Measurements from ENCODE around the gene SOAT2.

Gene SOAT2

DNA sequence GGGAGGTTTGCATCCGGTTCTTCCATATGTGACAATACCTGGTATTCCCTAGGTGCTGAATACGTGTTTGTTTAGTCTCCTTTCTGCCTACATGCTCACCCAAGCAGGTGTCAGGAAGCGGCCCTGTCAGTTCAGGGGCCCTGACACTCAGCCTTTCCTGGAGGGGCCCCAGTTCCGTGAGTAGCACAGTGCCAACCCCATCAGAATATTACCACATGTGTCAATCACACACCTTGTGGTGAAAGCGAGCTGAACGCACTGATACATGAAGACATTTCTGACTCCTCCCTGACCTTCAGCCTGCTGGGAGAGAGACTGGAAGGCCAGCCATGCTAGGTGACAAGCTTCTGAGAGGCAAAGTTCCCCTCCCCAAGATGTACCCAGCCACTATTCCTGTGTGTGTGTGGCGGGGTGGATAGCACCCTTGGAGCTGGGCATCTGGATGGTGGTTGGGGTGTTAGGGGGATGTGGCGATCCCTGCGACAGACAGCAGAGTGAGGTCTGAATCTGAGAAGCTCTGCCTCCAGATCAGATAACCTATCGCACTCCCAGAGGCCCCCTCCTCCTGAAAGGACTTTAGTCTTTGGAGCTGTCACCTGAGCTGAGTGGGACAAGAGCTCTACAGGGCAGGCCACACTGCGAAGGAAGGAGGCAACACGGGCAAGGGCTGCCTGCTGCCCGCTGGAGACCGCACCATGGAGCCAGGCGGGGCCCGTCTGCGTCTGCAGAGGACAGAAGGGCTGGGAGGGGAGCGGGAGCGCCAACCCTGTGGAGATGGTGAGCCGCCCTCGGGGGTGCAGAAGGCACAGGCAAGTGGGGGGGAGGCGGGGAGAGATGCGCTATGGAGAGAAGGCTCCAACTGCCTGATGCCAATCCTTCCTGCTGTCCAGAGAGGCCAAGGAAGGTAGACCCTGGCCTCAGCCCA is at the start of gene SOAT2:
SOAT2 (plus strand) TSS at position 604 of the 925 bp plus-strand sequence; CDS start at position 696, 92 bp downstream.
- TF ChIP-seq FOXM1 (IDR thresholded peaks at IDR 0.05; ENCODE audit: borderline replicate concordance, low read depth) = no peak
- no peak for TF ChIP-seq TAF1 (IDR thresholded peaks at IDR 0.05; ENCODE audit: low read depth)
- TF ChIP-seq EP300 (IDR thresholded peaks at IDR 0.05; ENCODE audit: borderline replicate concordance) = no peak
- no peak for TF ChIP-seq RAD21 (IDR thresholded peaks at IDR 0.05; ENCODE audit: low read depth)
- TF ChIP-seq, protein P1, sequence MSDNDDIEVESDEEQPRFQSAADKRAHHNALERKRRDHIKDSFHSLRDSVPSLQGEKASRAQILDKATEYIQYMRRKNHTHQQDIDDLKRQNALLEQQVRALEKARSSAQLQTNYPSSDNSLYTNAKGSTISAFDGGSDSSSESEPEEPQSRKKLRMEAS (IDR thresholded peaks at IDR 0.05) = no peak
- no peak for TF ChIP-seq CREB1 (IDR thresholded peaks at IDR 0.05; ENCODE audit: low read depth)
- TF ChIP-seq ZBTB7A (IDR thresholded peaks at IDR 0.05; ENCODE audit: low read depth) = no peak
- TF ChIP-seq YY1 (IDR thresholded peaks at IDR 0.05; ENCODE audit: low read depth) = no peak

DNA sequence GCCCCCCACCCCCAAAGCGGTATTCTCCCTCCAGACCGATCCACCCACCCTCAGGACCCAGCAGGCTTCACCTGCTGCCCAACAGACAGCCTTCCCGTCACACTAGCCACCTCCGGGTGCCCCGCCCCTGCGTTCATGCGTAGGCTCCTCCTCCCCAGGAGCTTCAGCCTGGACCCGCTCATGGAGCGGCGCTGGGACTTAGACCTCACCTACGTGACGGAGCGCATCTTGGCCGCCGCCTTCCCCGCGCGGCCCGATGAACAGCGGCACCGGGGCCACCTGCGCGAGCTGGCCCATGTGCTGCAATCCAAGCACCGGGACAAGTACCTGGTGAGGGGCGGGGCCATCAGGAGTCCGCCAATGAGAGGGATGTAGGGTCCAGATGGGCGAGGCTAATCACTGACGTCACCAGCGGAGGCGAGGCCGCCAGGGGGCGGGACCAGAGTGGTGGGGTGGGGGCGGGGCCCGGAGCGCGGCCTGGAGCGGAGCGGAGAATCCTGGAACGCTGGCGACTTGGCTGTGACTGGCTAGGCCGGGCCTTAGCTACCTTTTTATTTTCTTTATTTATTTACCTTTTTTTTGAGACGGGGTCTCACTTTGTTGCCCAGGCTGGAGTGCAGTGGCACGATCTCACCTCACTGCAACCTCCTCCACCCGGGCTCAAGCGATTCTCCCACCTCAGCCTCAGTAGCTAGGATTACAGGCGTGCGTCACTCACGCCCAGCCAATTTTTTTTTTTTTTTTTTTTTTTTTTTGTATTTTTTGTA is 49.0 kb upstream of the SOAT2 start:
- TF ChIP-seq TAF1 (IDR thresholded peaks at IDR 0.05; ENCODE audit: low read depth) (peak; percentile 73), CREB1 (IDR thresholded peaks at IDR 0.05; ENCODE audit: low read depth) (0 out of 2 replicates have a peak, but pooled peaks have one; percentile 21), TCF12 (IDR thresholded peaks at IDR 0.05; ENCODE audit: low read depth) (peak; percentile 71), NFIC (IDR thresholded peaks at IDR 0.05) (peak; percentile 53), CEBPB (IDR thresholded peaks at IDR 0.05) (peak; percentile 57; the same call in 1 of the 2 replicates), EP300 (IDR thresholded peaks at IDR 0.05; ENCODE audit: borderline replicate concordance) (no peak), ZBTB7A (IDR thresholded peaks at IDR 0.05; ENCODE audit: low read depth) (no peak), TEAD4 (IDR thresholded peaks at IDR 0.05) (peak; percentile 39; the same call in 1 of the 2 replicates), REST (IDR thresholded peaks at IDR 0.05; ENCODE audit: low read depth) (no peak), YY1 (IDR thresholded peaks at IDR 0.05; ENCODE audit: low read depth) (peak; percentile 70; the same call in 1 of the 2 replicates), RAD21 (IDR thresholded peaks at IDR 0.05; ENCODE audit: low read depth) (no peak), FOXM1 (IDR thresholded peaks at IDR 0.05; ENCODE audit: borderline replicate concordance, low read depth) (no peak), EGR1 (IDR thresholded peaks at IDR 0.05) (no peak)
- TF ChIP-seq, protein P2, sequence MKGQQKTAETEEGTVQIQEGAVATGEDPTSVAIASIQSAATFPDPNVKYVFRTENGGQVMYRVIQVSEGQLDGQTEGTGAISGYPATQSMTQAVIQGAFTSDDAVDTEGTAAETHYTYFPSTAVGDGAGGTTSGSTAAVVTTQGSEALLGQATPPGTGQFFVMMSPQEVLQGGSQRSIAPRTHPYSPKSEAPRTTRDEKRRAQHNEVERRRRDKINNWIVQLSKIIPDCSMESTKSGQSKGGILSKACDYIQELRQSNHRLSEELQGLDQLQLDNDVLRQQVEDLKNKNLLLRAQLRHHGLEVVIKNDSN (IDR thresholded peaks at IDR 0.05) = peak; percentile 57
- TF ChIP-seq, protein P1 (IDR thresholded peaks at IDR 0.05) = peak; percentile 98

DNA sequence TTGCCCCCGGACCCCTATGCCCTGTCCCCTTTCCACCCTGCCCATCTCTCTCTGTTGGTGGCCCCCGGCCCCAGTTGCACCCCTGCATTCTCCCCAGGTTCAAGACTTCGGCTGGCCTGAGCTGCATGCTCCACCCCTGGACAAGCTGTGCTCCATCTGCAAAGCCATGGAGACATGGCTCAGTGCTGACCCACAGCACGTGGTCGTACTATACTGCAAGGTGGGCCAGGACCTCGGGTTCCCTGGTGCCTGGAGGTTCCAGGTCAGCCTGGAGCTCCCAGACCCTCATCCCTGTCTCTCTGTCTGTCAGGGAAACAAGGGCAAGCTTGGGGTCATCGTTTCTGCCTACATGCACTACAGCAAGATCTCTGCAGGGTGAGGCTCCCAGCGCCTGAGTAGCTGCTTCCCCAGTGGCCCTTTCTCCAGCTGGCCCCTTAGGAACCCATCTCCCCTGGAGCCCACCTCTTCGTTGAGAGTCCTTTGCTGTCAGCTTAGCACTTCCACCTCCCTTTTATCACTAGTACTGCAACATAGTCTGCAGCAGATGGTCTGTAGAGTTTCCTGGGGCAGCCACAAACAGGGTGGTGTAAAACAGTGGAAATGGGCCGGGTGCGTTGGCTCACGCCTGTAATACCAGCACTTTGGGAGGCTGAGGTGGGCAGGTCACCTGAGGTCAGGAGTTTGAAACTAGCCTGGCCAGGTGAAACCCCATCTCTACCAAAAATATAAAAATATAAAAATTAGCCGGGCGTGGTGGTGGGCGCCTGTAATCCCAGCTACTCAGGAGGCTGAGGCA is 47.6 kb upstream of the SOAT2 start:
- TF ChIP-seq EP300 (IDR thresholded peaks at IDR 0.05; ENCODE audit: borderline replicate concordance) (no peak), ZBTB7A (IDR thresholded peaks at IDR 0.05; ENCODE audit: low read depth) (no peak), TCF12 (IDR thresholded peaks at IDR 0.05; ENCODE audit: low read depth) (no peak), CREB1 (IDR thresholded peaks at IDR 0.05; ENCODE audit: low read depth) (no peak), FOXM1 (IDR thresholded peaks at IDR 0.05; ENCODE audit: borderline replicate concordance, low read depth) (no peak), TAF1 (IDR thresholded peaks at IDR 0.05; ENCODE audit: low read depth) (no peak), YY1 (IDR thresholded peaks at IDR 0.05; ENCODE audit: low read depth) (no peak), REST (IDR thresholded peaks at IDR 0.05; ENCODE audit: low read depth) (no peak), RAD21 (IDR thresholded peaks at IDR 0.05; ENCODE audit: low read depth) (no peak), EGR1 (IDR thresholded peaks at IDR 0.05) (no peak), CEBPB (IDR thresholded peaks at IDR 0.05) (no peak), TEAD4 (IDR thresholded peaks at IDR 0.05) (no peak)
- TF ChIP-seq, protein P1 (IDR thresholded peaks at IDR 0.05) = no peak
- TF ChIP-seq, protein P2 (IDR thresholded peaks at IDR 0.05) = no peak

DNA sequence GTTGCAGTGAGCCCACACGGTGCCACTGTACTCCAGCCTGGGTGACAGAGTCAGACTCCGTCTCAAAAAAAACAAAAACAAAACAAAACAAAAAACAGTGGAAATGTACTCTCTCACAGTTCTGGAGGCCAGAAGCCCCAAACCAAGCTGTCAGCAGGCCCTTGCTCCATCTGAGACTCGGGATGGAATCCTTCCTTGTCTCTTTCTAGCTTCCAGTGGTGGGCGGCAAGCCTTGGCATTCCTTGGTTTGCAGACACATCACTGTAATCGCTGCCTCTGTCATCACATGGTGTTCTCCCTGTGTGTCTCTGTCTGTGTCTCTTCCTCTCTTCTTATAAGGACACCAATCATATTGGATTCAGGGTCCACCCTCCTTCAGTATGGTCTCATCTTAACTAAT is 47.0 kb upstream of the SOAT2 start:
- TF ChIP-seq YY1 (IDR thresholded peaks at IDR 0.05; ENCODE audit: low read depth) = no peak
- TF ChIP-seq EP300 (IDR thresholded peaks at IDR 0.05; ENCODE audit: borderline replicate concordance) = no peak
- TF ChIP-seq FOXM1 (IDR thresholded peaks at IDR 0.05; ENCODE audit: borderline replicate concordance, low read depth) = no peak
- no peak for TF ChIP-seq TEAD4 (IDR thresholded peaks at IDR 0.05)
- TF ChIP-seq EGR1 (IDR thresholded peaks at IDR 0.05) = no peak
- TF ChIP-seq CEBPB (IDR thresholded peaks at IDR 0.05) = no peak
- TF ChIP-seq NFIC (IDR thresholded peaks at IDR 0.05) = no peak
- no peak for TF ChIP-seq REST (IDR thresholded peaks at IDR 0.05; ENCODE audit: low read depth)
- TF ChIP-seq TAF1 (IDR thresholded peaks at IDR 0.05; ENCODE audit: low read depth) = no peak
- TF ChIP-seq, protein P1 (IDR thresholded peaks at IDR 0.05) = no peak
- TF ChIP-seq RAD21 (IDR thresholded peaks at IDR 0.05; ENCODE audit: low read depth) = no peak
- TF ChIP-seq TCF12 (IDR thresholded peaks at IDR 0.05; ENCODE audit: low read depth) = no peak
- TF ChIP-seq, protein P2 (IDR thresholded peaks at IDR 0.05) = no peak
- TF ChIP-seq ZBTB7A (IDR thresholded peaks at IDR 0.05; ENCODE audit: low read depth) = no peak
- TF ChIP-seq CREB1 (IDR thresholded peaks at IDR 0.05; ENCODE audit: low read depth) = no peak
